GM12878 (cell line): ENCODE data around the gene HIF3A. TPM values are rescaled to one million over a fixed set of nuclear protein-coding genes. Genes with fewer than 3 reads are reported as not detected.

ENCODE experiments used
- ATAC-seq: fragments of 200-7000 bp; cut with Tn5 transposase; 3 replicates; pipeline ENCODE4 v1.9.1; 2020; ENCODE audit warnings: mild to moderate bottlenecking, moderate library complexity
- BruUV-seq: library from RNA; stranded (reverse); fragments of 400-500 nt; replicated peaks from 2 replicates; lab custom pipeline; 2021; lab: Mats Ljungman, UMichigan
- CTCF ChIA-PET: fragments of 300-600 bp; sonication (Branson Sonifier 250); formaldehyde crosslinking; extraction: SDS; loops from one replicate; lab custom pipeline; 2021; ENCODE audit warnings: inconsistent platforms; lab: Yijun Ruan, JAX
- POLR2A ChIA-PET: fragments of 350-600 bp; formaldehyde crosslinking; extraction: SDS; loops from one replicate; lab custom pipeline; 2021; ENCODE audit warnings: inconsistent platforms; lab: Charles Lee
- RAD21 ChIA-PET: fragments of 300-600 bp; sonication (Branson Sonifier 250); formaldehyde crosslinking; loops from one replicate; lab custom pipeline; 2023; ENCODE audit warnings: antibody characterized with exemption; ENCODE audit not compliant: unreplicated experiment; lab: Charles Lee
- SMC1A ChIA-PET: fragments of 300-600 bp; sonication (Branson Sonifier 250); formaldehyde crosslinking; loops from one replicate; lab custom pipeline; 2023; ENCODE audit not compliant: unreplicated experiment, uncharacterized antibody; lab: Charles Lee
- DNase-seq: peaks from one replicate; pipeline ENCODE4 v3.0.0-alpha.2; 2011; ENCODE audit warnings: low read depth, low spot score
- FAIRE-seq: peaks from 3 replicates; lab custom pipeline; 2011; peaks lifted over from hg19 to GRCh38; lab: Jason Lieb, UNC
- H2AFZ ChIP-seq: 2 replicates; pipeline ENCODE4 v1.6.0; 2011; ENCODE audit warnings: low read depth, low read length, control low read depth; ENCODE audit not compliant: control insufficient read depth
- H3K27ac ChIP-seq: 2 replicates; pipeline ENCODE4 v1.5.1; 2011; ENCODE audit warnings: control low read depth; ENCODE audit not compliant: control insufficient read depth, insufficient read depth
- H3K27me3 ChIP-seq, 2 experiments: replicated peaks in 1 of 2; 2 replicates each; pipeline versions ENCODE4 v1.6.0 to v1.6.1; 2011; ENCODE audit warnings: low read length in 1 of 2; ENCODE audit not compliant: control insufficient read depth in 2 of 2, insufficient read depth in 2 of 2
- H3K36me3 ChIP-seq, 2 experiments: 2 replicates each; pipeline ENCODE4 v1.5.1; 2011; ENCODE audit warnings: low read length in 1 of 2; ENCODE audit not compliant: control insufficient read depth in 2 of 2, insufficient read depth in 2 of 2
- H3K4me1 ChIP-seq: 2 replicates; pipeline ENCODE4 v1.6.1; 2011; ENCODE audit warnings: mild to moderate bottlenecking, low read length, moderate library complexity, mixed read lengths; ENCODE audit not compliant: control insufficient read depth, insufficient read depth
- H3K4me2 ChIP-seq: 2 replicates; pipeline ENCODE4 v1.6.0; 2011; ENCODE audit warnings: control low read depth; ENCODE audit not compliant: control insufficient read depth, insufficient read depth
- H3K4me3 ChIP-seq: fragments of 200-600 bp; sonication (generic); 2 replicates; pipeline ENCODE4 v1.5.1; 2016
- H3K79me2 ChIP-seq: 2 replicates; pipeline ENCODE4 v1.6.0; 2011; ENCODE audit warnings: low read length; ENCODE audit not compliant: control insufficient read depth, insufficient read depth
- H3K9ac ChIP-seq: 2 replicates; pipeline ENCODE4 v1.8.0; 2011; ENCODE audit warnings: low read length, control low read depth, mixed read lengths; ENCODE audit not compliant: control insufficient read depth, insufficient read depth
- H3K9me3 ChIP-seq: replicated peaks from 3 replicates; pipeline ENCODE4 v1.5.1; 2011; ENCODE audit warnings: mild to moderate bottlenecking, low read length; ENCODE audit not compliant: control insufficient read depth, insufficient read depth
- H4K20me1 ChIP-seq: 2 replicates; pipeline ENCODE4 v1.6.0; 2011; ENCODE audit not compliant: control insufficient read depth, insufficient read depth
- BACH1 ChIP-seq: fragments of 450-650 bp; IDR thresholded peaks from 2 replicates; pipeline ENCODE4 v1.6.1; 2017; ENCODE audit warnings: mild to moderate bottlenecking, borderline replicate concordance
- BHLHE40 ChIP-seq, 2 experiments: fragments of 450-650 bp in 1 of 2; IDR thresholded peaks; 2 replicates each; pipeline ENCODE4 v1.6.1; 2011 to 2017; ENCODE audit warnings: low read depth in 2 of 2, borderline replicate concordance in 1 of 2, improper control_type of control experiment in 1 of 2, low read length in 1 of 2, mild to moderate bottlenecking in 1 of 2
- NR2C2 ChIP-seq: IDR thresholded peaks from 2 replicates; pipeline ENCODE4 v1.6.1; 2011; ENCODE audit warnings: borderline replicate concordance, low read depth; ENCODE audit not compliant: control insufficient read depth, insufficient read length
- SMAD1 ChIP-seq: fragments of 450-650 bp; IDR thresholded peaks from 2 replicates; pipeline ENCODE4 v1.6.1; 2018; ENCODE audit warnings: mild to moderate bottlenecking, low read depth; ENCODE audit not compliant: partially characterized antibody
- TAF1 ChIP-seq: IDR thresholded peaks from 2 replicates; pipeline ENCODE4 v1.6.1; 2011; ENCODE audit warnings: mild to moderate bottlenecking, low read depth, low read length, borderline replicate concordance
- WGBS: methylation state at CpG from one replicate; pipeline ENCODE4 v1.1.6; 2016; ENCODE audit warnings: low lambda C conversion rate; ENCODE audit not compliant: insufficient replicate concordance, insufficient coverage; ENCODE audit errors: missing lambda C conversion rate; 5-methylcytosine and 5-hydroxymethylcytosine counted together
- in situ Hi-C: fragments of 300-500 bp; cut with MboI; formaldehyde crosslinking; loops from 9 replicates; pipeline ENCODE4 v1.14.3; 2018; ENCODE audit warnings: mixed read lengths
- intact Hi-C: fragments of 100-400 bp; cut with micrococcal nuclease; formaldehyde crosslinking; loops from one replicate; pipeline ENCODE4 v1.14.2; 2022; ENCODE audit not compliant: unreplicated experiment
- polyA plus RNA-seq, 11 experiments: library from polyadenylated mRNA; depleted of rRNA in 4 of 11; unstranded in 6 of 11; stranded (reverse) in 5 of 11; fragments of >200 nt; fragmentation: Nextera tagmentation in 4 of 11; fragmentation: Illumina TruSeq in 1 of 11; extraction: Ambion mirVana in 4 of 11; extraction: Trizol in 1 of 11; gene quantifications; 1 replicate in 1 of 11; 2 replicates in 10 of 11; pipeline versions ENCODE4 v1.2.1 to v1.2.3, GENCODE V29; 2011 to 2016; ENCODE audit warnings: inconsistent platforms in 2 of 11, missing spikeins in 2 of 11, low read depth in 1 of 11
- total RNA-seq, 4 experiments: library from RNA; depleted of rRNA in 3 of 4; stranded (reverse); fragments of >200 nt in 3 of 4; fragmentation: Illumina TruSeq in 1 of 4; extraction: Trizol in 1 of 4; gene quantifications; 2 replicates each; pipeline versions ENCODE4 v1.2.1 to v1.2.3, GENCODE V29; 2013 to 2021
- TF ChIP-seq, protein P1 (sequence below): fragments of 450-650 bp; conservative IDR thresholded peaks from 2 replicates; pipeline ENCODE4 v1.6.1; 2017; ENCODE audit warnings: mild to moderate bottlenecking, moderate library complexity
- TF ChIP-seq, protein P2 (sequence below): IDR thresholded peaks from 2 replicates; pipeline ENCODE4 v1.6.1; 2011; ENCODE audit warnings: low read depth, mild to moderate bottlenecking, low read length, moderate library complexity, borderline replicate concordance; ENCODE audit errors: extremely low read depth

HIF3A gene
- total and polyA plus RNA-seq, 10 of the 15 experiments (the other 5 are each of a cell fraction or from before 2014, with no cell fraction given): 0.03 to 0.20 (median 0.06) TPM; not detected in 5

DNA sequence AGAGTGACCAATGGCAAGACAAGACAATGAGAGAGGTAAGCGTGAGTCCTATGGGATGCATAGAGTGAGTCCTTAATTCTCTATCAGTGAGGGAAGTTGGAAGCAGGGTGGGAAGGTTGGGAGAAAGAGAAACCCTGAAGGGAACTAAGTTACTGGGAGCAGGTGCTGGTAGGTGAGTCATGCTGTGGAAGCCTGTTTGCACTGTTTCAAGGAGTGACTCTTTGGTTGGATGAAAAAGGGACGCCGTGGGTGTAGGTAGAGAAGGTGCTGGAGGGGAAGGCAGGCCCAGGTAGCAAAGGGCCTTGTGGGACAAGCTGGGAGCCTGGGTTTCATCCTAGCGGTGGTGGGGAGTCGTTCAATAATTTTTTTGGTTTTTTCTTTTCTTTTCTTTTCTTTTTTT lies 45.4 kb upstream of the HIF3A start:
- 3% methylated on average over 5 of the region's 5 CpGs for WGBS
- in situ Hi-C loops (no loop called here), intact Hi-C loops (no loop called here)
- no peaks in the 10 kb centered on the region for H3K79me2 ChIP-seq
- no peak for FAIRE-seq
- H3K9ac ChIP-seq: no peak overlapping the region
- H3K4me1 ChIP-seq: no peaks in the 10 kb centered on the region
- no peaks in the 10 kb centered on the region; a peak in 2 of 4 replicates for H3K27me3 ChIP-seq
- ChIA-PET CTCF (no interaction called here), RAD21 (no interaction called here), SMC1A (no interaction called here), POLR2A (no interaction called here)
- H2AFZ ChIP-seq: no peak overlapping the region
- H3K4me3 ChIP-seq: no peak overlapping the region
- TF ChIP-seq, protein P1, sequence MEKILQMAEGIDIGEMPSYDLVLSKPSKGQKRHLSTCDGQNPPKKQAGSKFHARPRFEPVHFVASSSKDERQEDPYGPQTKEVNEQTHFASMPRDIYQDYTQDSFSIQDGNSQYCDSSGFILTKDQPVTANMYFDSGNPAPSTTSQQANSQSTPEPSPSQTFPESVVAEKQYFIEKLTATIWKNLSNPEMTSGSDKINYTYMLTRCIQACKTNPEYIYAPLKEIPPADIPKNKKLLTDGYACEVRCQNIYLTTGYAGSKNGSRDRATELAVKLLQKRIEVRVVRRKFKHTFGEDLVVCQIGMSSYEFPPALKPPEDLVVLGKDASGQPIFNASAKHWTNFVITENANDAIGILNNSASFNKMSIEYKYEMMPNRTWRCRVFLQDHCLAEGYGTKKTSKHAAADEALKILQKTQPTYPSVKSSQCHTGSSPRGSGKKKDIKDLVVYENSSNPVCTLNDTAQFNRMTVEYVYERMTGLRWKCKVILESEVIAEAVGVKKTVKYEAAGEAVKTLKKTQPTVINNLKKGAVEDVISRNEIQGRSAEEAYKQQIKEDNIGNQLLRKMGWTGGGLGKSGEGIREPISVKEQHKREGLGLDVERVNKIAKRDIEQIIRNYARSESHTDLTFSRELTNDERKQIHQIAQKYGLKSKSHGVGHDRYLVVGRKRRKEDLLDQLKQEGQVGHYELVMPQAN: no peak
- TF ChIP-seq TAF1: no peak
- TF ChIP-seq, protein P2, sequence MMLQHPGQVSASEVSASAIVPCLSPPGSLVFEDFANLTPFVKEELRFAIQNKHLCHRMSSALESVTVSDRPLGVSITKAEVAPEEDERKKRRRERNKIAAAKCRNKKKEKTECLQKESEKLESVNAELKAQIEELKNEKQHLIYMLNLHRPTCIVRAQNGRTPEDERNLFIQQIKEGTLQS: no peak
- TF ChIP-seq SMAD1: no peak
- TF ChIP-seq NR2C2: no peak
- no peak for TF ChIP-seq BHLHE40 (IDR thresholded peaks at IDR 0.05; ENCODE audit: borderline replicate concordance in 1 of 2, low read depth in 2 of 2, low read length in 1 of 2)
- TF ChIP-seq BACH1: no peak
- no peaks in the 10 kb centered on the region for H4K20me1 ChIP-seq
- no TSS peak for BruUV-seq
- DNase-seq: no peak
- H3K4me2 ChIP-seq: no peak overlapping the region
- no peaks in the 10 kb centered on the region for H3K36me3 ChIP-seq
- H3K9me3 ChIP-seq: no peaks in the 10 kb centered on the region
- ATAC-seq: no peak
- H3K27ac ChIP-seq: no peak overlapping the region
